T follicular helper cell (primary cell): ENCODE data around the gene HOXD12.

Experiments used
- DNase-seq: peaks from one replicate; pipeline ENCODE4 v3.0.0-alpha.2; 2020; ENCODE audit warnings: low read depth

HOXD12 gene

GRCh38 chr2:176118601-176119339 is 19.2 kb downstream of the HOXD12 start:
- no peak for DNase-seq

GRCh38 chr2:176120364-176121189 is 21.0 kb downstream of the HOXD12 start:
- DNase-seq: no peak

- no peak for DNase-seq
Measured at GRCh38 chr2:176121190-176122051, 21.8 kb downstream of the HOXD12 start.

- no peak for DNase-seq
Measured at GRCh38 chr2:176122052-176122682, 22.6 kb downstream of the HOXD12 start.

- DNase-seq: no peak
Measured at GRCh38 chr2:176122683-176123410, 23.3 kb downstream of the HOXD12 start, which contains the start of gene HOXD9. Gene HOXD9 (plus strand): TSS chr2:176122719. CDS start chr2:176122769, 50 bp downstream.

- no peak for DNase-seq
Measured at GRCh38 chr2:176123411-176124109, 24.0 kb downstream of the HOXD12 start.

- DNase-seq: no peak
Measured at GRCh38 chr2:176124110-176124946, 24.7 kb downstream of the HOXD12 start.

GRCh38 chr2:176124947-176125771 is 25.6 kb downstream of the HOXD12 start:
- no peak for DNase-seq

GRCh38 chr2:176125772-176126054 is 26.1 kb downstream of the HOXD12 start:
- no peak for DNase-seq

GRCh38 chr2:176126929-176127773 is 27.6 kb downstream of the HOXD12 start:
- DNase-seq: peak; percentile 59

GRCh38 chr2:176127774-176128072 is 28.1 kb downstream of the HOXD12 start:
- no peak for DNase-seq

- DNase-seq: no peak
Measured at GRCh38 chr2:176128172-176128981, 28.8 kb downstream of the HOXD12 start.

GRCh38 chr2:176128982-176129796 is 29.6 kb downstream of the HOXD12 start, which contains the start of gene HOXD8:
Gene HOXD8 (plus strand): TSS chr2:176129705. CDS start chr2:176130367, 662 bp downstream.
- no peak for DNase-seq

- DNase-seq: no peak
Measured at GRCh38 chr2:176129813-176130146, 30.2 kb downstream of the HOXD12 start.

- no peak for DNase-seq
Measured at GRCh38 chr2:176130147-176130956, 30.8 kb downstream of the HOXD12 start.
